Gastroesophageal sphincter (tissue), 4 donors: ENCODE measurements around the gene ANKRD1. TPM values are rescaled to one million over a fixed set of nuclear protein-coding genes. Genes with fewer than 3 reads are reported as not detected.

Experiments
- ATAC-seq: fragments of 150-250 bp; one replicate; pipeline ENCODE4 v1.9.1; 2016; ENCODE audit warnings: mild to moderate bottlenecking, moderate library complexity
- H3K27ac ChIP-seq, 4 donors: fragments of 200-600 bp; sonication (generic) in 3 of 4; 1 replicate in 3 of 4; 2 replicates in 1 of 4; pipeline ENCODE4 v1.5.1; 2016 to 2019
- H3K27me3 ChIP-seq: fragments of 200-600 bp; sonication (generic); one replicate; pipeline ENCODE4 v1.5.1; 2019
- H3K36me3 ChIP-seq, 2 donors: fragments of 200-600 bp; sonication (generic); one replicate each; pipeline ENCODE4 v1.5.1; 2019; ENCODE audit warnings: control low read depth in 1 of 2
- H3K4me1 ChIP-seq, 3 donors: fragments of 200-600 bp; sonication (generic); 1 replicate in 2 of 3; 2 replicates in 1 of 3; pipeline ENCODE4 v1.5.1; 2016 to 2019; ENCODE audit warnings: control low read depth in 2 of 3
- H3K4me3 ChIP-seq, 2 donors: fragments of 200-600 bp; sonication (generic); one replicate each; pipeline ENCODE4 v1.5.1; 2019; ENCODE audit warnings: mild to moderate bottlenecking in 1 of 2, moderate library complexity in 1 of 2
- H3K9me3 ChIP-seq, 3 donors: fragments of 200-600 bp; sonication (generic); one replicate each; pipeline ENCODE4 v1.5.1; 2017 to 2019; ENCODE audit warnings: control low read depth in 2 of 3
- EP300 ChIP-seq: sonication (generic); formaldehyde crosslinking; IDR thresholded peaks from one replicate; pipeline ENCODE4 v1.6.1; 2017; ENCODE audit warnings: antibody characterized with exemption, mild to moderate bottlenecking
- POLR2A ChIP-seq, 2 donors: fragments of 450-650 bp; IDR thresholded peaks; one replicate each; pipeline ENCODE4 v1.6.1; 2017; ENCODE audit warnings: antibody characterized with exemption in 2 of 2, mild to moderate bottlenecking in 2 of 2, moderate library complexity in 1 of 2
- POLR2AphosphoS5 ChIP-seq: sonication (generic); formaldehyde crosslinking; IDR thresholded peaks from one replicate; pipeline ENCODE4 v1.6.1; 2017; ENCODE audit warnings: antibody characterized with exemption
- WGBS, 2 donors: methylation state at CpG; one replicate each; pipeline ENCODE4 v1.1.5; 2018; ENCODE audit warnings: low coverage in 1 of 2; 5-methylcytosine and 5-hydroxymethylcytosine counted together
- total RNA-seq, 4 donors: library from RNA; depleted of rRNA; stranded (reverse); fragments of >200 nt; gene quantifications; one replicate each; pipeline ENCODE4 v1.1.0, GENCODE V29; 2016
- TF ChIP-seq, protein P1 (sequence below), 4 experiments: fragments of 200-600 bp in 2 of 4; fragments of 450-650 bp in 2 of 4; sonication (generic) in 1 of 4; IDR thresholded peaks; one replicate each; pipeline ENCODE4 v1.5.1; 2017 to 2019; ENCODE audit warnings: antibody characterized with exemption in 4 of 4, mild to moderate bottlenecking in 2 of 4, moderate library complexity in 2 of 4

Gene ANKRD1
- total RNA-seq, 4 donors from 2014 or later, result not detected

DNA sequence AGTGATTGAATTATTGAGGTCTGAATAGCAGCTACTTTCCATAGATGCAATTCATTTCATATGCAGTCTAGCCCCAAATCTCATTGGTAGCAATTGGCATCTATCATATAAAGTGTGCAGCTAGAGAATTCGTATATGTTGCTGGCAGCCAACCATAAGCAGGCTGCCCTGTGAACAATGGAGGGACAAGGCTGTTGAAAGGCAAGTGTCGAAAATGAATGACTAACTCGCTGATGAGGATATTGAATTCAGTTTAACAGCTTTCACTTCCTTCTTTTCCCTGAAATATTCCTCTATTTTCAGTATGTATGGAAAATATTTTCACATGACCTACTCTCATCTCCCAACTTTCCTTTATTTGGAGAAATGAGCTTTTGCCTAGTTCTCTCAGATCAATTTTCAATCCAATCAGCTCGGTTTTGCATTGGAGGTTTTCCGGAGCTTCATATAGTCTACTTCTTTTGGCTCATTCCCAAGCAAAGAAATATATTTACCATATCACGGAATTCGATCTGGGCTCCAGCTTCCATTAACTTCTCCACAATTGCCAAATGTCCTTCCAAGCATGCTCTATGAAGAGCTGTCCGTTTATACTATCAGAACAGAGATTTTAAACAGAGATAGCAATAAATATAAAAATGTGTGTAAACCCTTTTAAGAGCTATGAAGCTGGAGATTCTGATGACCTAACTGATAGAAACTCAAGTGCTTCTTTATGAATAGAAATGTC lies 3.5 kb downstream of the ANKRD1 start:
- TF ChIP-seq, protein P1, sequence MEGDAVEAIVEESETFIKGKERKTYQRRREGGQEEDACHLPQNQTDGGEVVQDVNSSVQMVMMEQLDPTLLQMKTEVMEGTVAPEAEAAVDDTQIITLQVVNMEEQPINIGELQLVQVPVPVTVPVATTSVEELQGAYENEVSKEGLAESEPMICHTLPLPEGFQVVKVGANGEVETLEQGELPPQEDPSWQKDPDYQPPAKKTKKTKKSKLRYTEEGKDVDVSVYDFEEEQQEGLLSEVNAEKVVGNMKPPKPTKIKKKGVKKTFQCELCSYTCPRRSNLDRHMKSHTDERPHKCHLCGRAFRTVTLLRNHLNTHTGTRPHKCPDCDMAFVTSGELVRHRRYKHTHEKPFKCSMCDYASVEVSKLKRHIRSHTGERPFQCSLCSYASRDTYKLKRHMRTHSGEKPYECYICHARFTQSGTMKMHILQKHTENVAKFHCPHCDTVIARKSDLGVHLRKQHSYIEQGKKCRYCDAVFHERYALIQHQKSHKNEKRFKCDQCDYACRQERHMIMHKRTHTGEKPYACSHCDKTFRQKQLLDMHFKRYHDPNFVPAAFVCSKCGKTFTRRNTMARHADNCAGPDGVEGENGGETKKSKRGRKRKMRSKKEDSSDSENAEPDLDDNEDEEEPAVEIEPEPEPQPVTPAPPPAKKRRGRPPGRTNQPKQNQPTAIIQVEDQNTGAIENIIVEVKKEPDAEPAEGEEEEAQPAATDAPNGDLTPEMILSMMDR (IDR thresholded peaks at IDR 0.05), result no peak
- TF ChIP-seq POLR2A (IDR thresholded peaks at IDR 0.05), result no peak
- TF ChIP-seq EP300, result no peak
- TF ChIP-seq POLR2AphosphoS5, result no peak
- Histone ChIP-seq H3K27me3 (peaks cover 44% of the 10 kb centered on the region), H3K36me3 (no peaks in the 10 kb centered on the region), H3K4me3 (no peak overlapping the region), H3K9me3 (no peaks in the 10 kb centered on the region), H3K27ac (no peak overlapping the region), H3K4me1 (no peaks in the 10 kb centered on the region)
- 71 to 75% methylated on average over 6 to 8 of the region's 8 CpGs for WGBS, 2 donors
- ATAC-seq, result no peak

DNA sequence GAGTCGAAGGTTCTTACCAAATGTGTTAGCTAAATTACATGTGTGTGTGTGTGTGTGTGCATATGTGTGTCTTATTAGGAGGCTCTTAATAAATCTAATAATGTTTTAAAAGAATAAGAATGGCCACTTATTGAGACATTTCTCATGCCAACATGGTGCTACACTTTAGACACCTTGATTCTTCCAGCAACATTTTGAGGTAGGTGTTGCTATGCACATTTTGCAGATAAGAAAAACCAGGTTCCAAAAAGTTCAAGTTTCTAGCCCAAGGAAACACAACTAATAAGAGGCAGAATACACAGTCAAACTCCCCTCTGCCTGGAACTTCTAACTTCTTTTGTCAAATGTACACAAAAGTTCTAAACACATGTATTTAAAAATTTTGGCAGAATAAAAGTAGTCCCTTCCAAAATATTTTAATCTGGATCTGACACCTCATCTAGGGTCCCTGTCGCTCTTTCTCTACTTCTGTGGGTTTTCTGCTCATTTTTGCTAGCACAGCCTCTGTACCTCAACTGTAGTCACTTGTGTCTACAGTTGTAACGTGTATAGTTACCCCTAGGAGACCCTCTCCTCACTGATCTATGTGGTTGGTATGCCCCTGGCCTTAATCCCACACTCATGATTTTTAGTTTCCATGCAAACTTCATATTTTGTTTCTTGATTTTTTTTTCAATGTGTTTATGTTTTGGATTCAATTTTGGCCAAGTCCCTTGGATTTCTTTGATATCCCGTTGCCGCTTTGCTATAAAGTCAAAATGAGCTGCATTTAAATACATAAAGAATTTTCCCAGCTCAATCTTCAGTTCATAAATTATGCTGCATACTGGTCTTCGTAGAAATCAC lies 4.3 kb downstream of the ANKRD1 start:
- WGBS, 2 donors, result 87 to 88% methylated on average over 6 of the region's 6 CpGs
- Histone ChIP-seq H3K4me3 (no peak overlapping the region), H3K36me3 (no peaks in the 10 kb centered on the region)

DNA sequence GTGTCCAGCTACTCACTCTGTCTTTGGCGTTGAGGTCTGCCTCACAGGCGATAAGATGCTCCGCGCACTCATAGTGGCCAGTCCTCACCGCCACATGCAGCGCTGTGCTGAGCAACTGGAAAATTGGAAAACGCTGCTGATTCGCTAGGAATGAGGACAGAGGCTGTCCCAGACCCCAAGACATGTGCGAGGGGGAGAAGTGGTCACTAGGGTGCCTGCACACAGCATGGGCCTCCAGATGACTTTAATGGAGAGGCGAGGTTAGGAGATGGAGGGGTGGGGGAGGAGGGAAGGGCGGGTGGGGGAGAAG lies 5.2 kb downstream of the ANKRD1 start:
- H3K27ac ChIP-seq, result no peak overlapping the region
- H3K9me3 ChIP-seq, result no peaks in the 10 kb centered on the region
- no peaks in the 10 kb centered on the region for H3K36me3 ChIP-seq
- 94% methylated on average over 3 of the region's 11 CpGs; no CpG with 5 or more reads in 1 of the 2 donors for WGBS, 2 donors
- H3K4me1 ChIP-seq, result peaks cover 0 to 4% (median 0%) of the 10 kb centered on the region in 3 donors
- ATAC-seq, result no peak
- peaks cover 33% of the 10 kb centered on the region for H3K27me3 ChIP-seq
- TF ChIP-seq EP300, result no peak
- TF ChIP-seq POLR2AphosphoS5, result no peak
- H3K4me3 ChIP-seq, result no peak overlapping the region

More for the DNA sequence above, 4.3 kb downstream of the ANKRD1 start:
- Histone ChIP-seq H3K4me1 (peaks cover 0 to 4% (median 0%) of the 10 kb centered on the region in 3 donors), H3K27ac (no peak overlapping the region), H3K9me3 (no peaks in the 10 kb centered on the region), H3K27me3 (peaks cover 39% of the 10 kb centered on the region)
- TF ChIP-seq, protein P1 (IDR thresholded peaks at IDR 0.05), result no peak
- TF ChIP-seq POLR2A (IDR thresholded peaks at IDR 0.05), result no peak
- TF ChIP-seq EP300, result no peak
- no peak for TF ChIP-seq POLR2AphosphoS5
- no peak for ATAC-seq

- Histone ChIP-seq H3K36me3 (no peaks in the 10 kb centered on the region), H3K4me1 (peaks cover 0 to 4% (median 0%) of the 10 kb centered on the region in 3 donors), H3K27me3 (peaks cover 29% of the 10 kb centered on the region), H3K4me3 (no peak overlapping the region), H3K9me3 (no peaks in the 10 kb centered on the region), H3K27ac (no peak overlapping the region)
- TF ChIP-seq POLR2AphosphoS5, result no peak
- WGBS, 2 donors, result 79% methylated on average over 6 of the region's 10 CpGs
- ATAC-seq, result no peak
Observed at GRCh38 chr10:90914992-90915765, 5.7 kb downstream of the ANKRD1 start.

DNA sequence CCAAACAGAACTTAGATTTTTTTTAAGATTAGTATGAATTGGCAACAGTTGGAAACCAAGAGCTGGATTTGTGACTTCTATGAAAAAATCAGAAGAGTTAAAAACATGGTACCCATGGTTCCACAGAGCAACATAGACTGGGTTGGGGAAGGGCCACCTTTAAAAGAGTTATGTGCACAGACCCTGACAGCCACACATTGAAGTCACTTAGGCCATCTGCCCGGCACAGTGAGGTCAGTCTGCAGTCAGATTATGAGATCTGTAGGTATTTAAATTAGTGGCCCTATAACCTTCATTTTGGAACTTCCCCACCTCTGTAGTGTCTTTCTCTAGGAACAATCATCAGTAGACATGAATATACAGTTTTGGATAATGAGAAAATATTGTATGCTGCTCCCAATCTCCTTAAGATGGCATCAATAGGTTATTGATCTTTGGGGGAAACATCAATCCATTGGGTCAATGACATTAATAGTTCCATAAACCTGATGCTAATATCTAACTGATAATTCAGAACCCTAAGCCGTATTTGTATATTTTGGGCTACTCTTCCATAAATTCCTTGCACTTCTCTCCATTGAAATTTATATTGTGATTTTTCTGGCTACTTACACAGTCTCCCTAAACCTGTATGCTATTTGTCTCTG lies 7.0 kb downstream of the ANKRD1 start:
- no peak for ATAC-seq
- peaks cover 23% of the 10 kb centered on the region for H3K27me3 ChIP-seq
- 86 to 94% methylated on average over 1 to 2 of the region's 2 CpGs for WGBS, 2 donors

More for the DNA sequence above, 7.0 kb downstream of the ANKRD1 start:
- Histone ChIP-seq H3K36me3 (no peaks in the 10 kb centered on the region), H3K9me3 (no peaks in the 10 kb centered on the region), H3K4me1 (peaks cover 0 to 4% (median 0%) of the 10 kb centered on the region in 3 donors), H3K4me3 (no peak overlapping the region), H3K27ac (no peak overlapping the region)
- TF ChIP-seq EP300, result no peak
- no peak for TF ChIP-seq POLR2A (IDR thresholded peaks at IDR 0.05)
- no peak for TF ChIP-seq POLR2AphosphoS5
- TF ChIP-seq, protein P1 (IDR thresholded peaks at IDR 0.05), result no peak
